Keratinocyte (primary cell): ENCODE measurements around the gene BCAT1. TPM values are rescaled to one million over a fixed set of nuclear protein-coding genes. Genes with fewer than 3 reads are reported as not detected.

Experiments used
- DNase-seq: peaks from one replicate; pipeline ENCODE4 v3.0.0-alpha.2; 2011; ENCODE audit warnings: low read depth, missing footprints, low spot score
- FAIRE-seq: peaks from 2 replicates; lab custom pipeline; 2011; peaks lifted over from hg19 to GRCh38; lab: Jason Lieb, UNC
- H2AFZ ChIP-seq: 2 replicates; pipeline ENCODE4 v1.6.0; 2012; ENCODE audit warnings: low read length, control low read depth, inconsistent platforms; ENCODE audit not compliant: control insufficient read depth
- H3K27ac ChIP-seq: 2 replicates; pipeline ENCODE4 v1.5.1; 2011; ENCODE audit warnings: low read length; ENCODE audit not compliant: control insufficient read depth, insufficient read depth
- H3K27me3 ChIP-seq: 3 replicates; pipeline ENCODE4 v1.6.0; 2011; ENCODE audit warnings: low read length; ENCODE audit not compliant: control insufficient read depth, insufficient read depth; ENCODE audit errors: extremely low read depth
- H3K36me3 ChIP-seq, 2 experiments: 2 replicates in 1 of 2; 3 replicates in 1 of 2; pipeline ENCODE4 v1.5.1; 2011; ENCODE audit warnings: low read length in 2 of 2, mild to moderate bottlenecking in 1 of 2; ENCODE audit not compliant: control insufficient read depth in 2 of 2, insufficient read depth in 2 of 2; ENCODE audit errors: extremely low read depth in 1 of 2
- H3K4me1 ChIP-seq: 3 replicates; pipeline ENCODE4 v1.5.1; 2011; ENCODE audit warnings: low read length; ENCODE audit not compliant: control insufficient read depth, insufficient read depth; ENCODE audit errors: extremely low read depth
- H3K4me2 ChIP-seq: 3 replicates; pipeline ENCODE4 v1.6.0; 2011; ENCODE audit warnings: low read depth, low read length; ENCODE audit not compliant: control insufficient read depth, insufficient read depth; ENCODE audit errors: extremely low read depth
- H3K4me3 ChIP-seq, 3 experiments: fragments of 200-600 bp in 1 of 3; sonication (generic) in 1 of 3; 2 replicates in 2 of 3; 3 replicates in 1 of 3; pipeline ENCODE4 v1.5.1; 2011 to 2016; ENCODE audit warnings: low read length in 3 of 3, mild to moderate bottlenecking in 3 of 3, control low read depth in 2 of 3, inconsistent platforms in 1 of 3, low read depth in 1 of 3, mixed read lengths in 1 of 3, mixed run types in 1 of 3, moderate library complexity in 1 of 3; ENCODE audit not compliant: control insufficient read depth in 2 of 3, insufficient read depth in 2 of 3; ENCODE audit errors: extremely low read depth in 1 of 3
- H3K79me2 ChIP-seq: 2 replicates; pipeline ENCODE4 v1.6.0; 2012; ENCODE audit warnings: low read length; ENCODE audit not compliant: control insufficient read depth, insufficient read depth
- H3K9ac ChIP-seq: 3 replicates; pipeline ENCODE4 v1.6.0; 2011; ENCODE audit warnings: low read length; ENCODE audit not compliant: control insufficient read depth, insufficient read depth; ENCODE audit errors: extremely low read depth
- H3K9me1 ChIP-seq: 3 replicates; pipeline ENCODE4 v1.6.0; 2011; ENCODE audit warnings: low read length; ENCODE audit not compliant: control insufficient read depth, insufficient read depth; ENCODE audit errors: extremely low read depth
- H3K9me3 ChIP-seq: 2 replicates; pipeline ENCODE4 v1.5.1; 2012; ENCODE audit warnings: low read depth, low read length; ENCODE audit not compliant: control insufficient read depth
- H4K20me1 ChIP-seq: 3 replicates; pipeline ENCODE4 v1.6.0; 2011; ENCODE audit warnings: low read length; ENCODE audit not compliant: control insufficient read depth, insufficient read depth; ENCODE audit errors: extremely low read depth
- CTCF ChIP-seq, 3 experiments: IDR thresholded peaks in 1 of 3; conservative IDR thresholded peaks in 1 of 3; optimal IDR thresholded peaks in 1 of 3; 2 replicates in 2 of 3; 3 replicates in 1 of 3; pipeline versions ENCODE3 to v1.5.1; 2011; ENCODE audit warnings: low read length in 3 of 3, mild to moderate bottlenecking in 3 of 3, moderate library complexity in 2 of 3, control low read depth in 1 of 3, inconsistent platforms in 1 of 3; ENCODE audit not compliant: insufficient read depth in 2 of 3; ENCODE audit errors: extremely low read depth in 1 of 3
- EZH2 ChIP-seq: IDR thresholded peaks from one replicate; pipeline ENCODE4 v1.6.1; 2012; ENCODE audit warnings: inconsistent platforms, mild to moderate bottlenecking, low read length, moderate library complexity
- dilution Hi-C: fragments of 300-500 bp; cut with MboI; formaldehyde crosslinking; loops from one replicate; pipeline ENCODE4 v1.7.0; 2020; ENCODE audit warnings: low sequenced_read_pairs; ENCODE audit not compliant: extremely low pct_ligation_motif_present
- polyA plus RNA-seq, 5 experiments: library from polyadenylated mRNA; depleted of rRNA in 3 of 5; stranded (reverse) in 3 of 5; stranded (forward) in 1 of 5; unstranded in 1 of 5; fragments of >200 nt; gene quantifications; 1 replicate in 1 of 5; 2 replicates in 3 of 5; 3 replicates in 1 of 5; pipeline versions ENCODE4 v1.2.1 to v1.2.3, GENCODE V29; 2011 to 2012; ENCODE audit warnings: missing spikeins in 2 of 5, low read depth in 1 of 5, low replicate concordance in 1 of 5

BCAT1 gene
- polyA plus RNA-seq, 1 donor (not counting 4 experiments of a cell fraction or from before 2014, with no cell fraction given) = 6.5 TPM

- Histone ChIP-seq H3K9me3 (no peaks in the 10 kb centered on the region), H3K36me3 (no peaks in the 10 kb centered on the region), H3K27me3 (no peaks in the 10 kb centered on the region), H4K20me1 (no peaks in the 10 kb centered on the region), H3K4me2 (no peak overlapping the region), H3K9me1 (no peaks in the 10 kb centered on the region), H3K79me2 (no peaks in the 10 kb centered on the region), H3K9ac (no peak overlapping the region), H3K4me1 (no peaks in the 10 kb centered on the region), H3K4me3 (no peak overlapping the region), H2AFZ (no peak overlapping the region), H3K27ac (no peak overlapping the region)
- DNase-seq (no peak), FAIRE-seq (peak; percentile 68)
- dilution Hi-C loops = no loop called here
- no peak for TF ChIP-seq EZH2
- TF ChIP-seq CTCF (optimal IDR thresholded peaks at IDR 0.05 in 1 of 3, IDR thresholded peaks at IDR 0.05 in 1 of 3, conservative IDR thresholded peaks at IDR 0.05 in 1 of 3; ENCODE audit: extremely low read depth in 1 of 3, insufficient read depth in 2 of 3, low read length in 3 of 3) = peak in 2 of 3 experiments; percentile 22 to 38
Observed at GRCh38 chr12:24991209-24992049, 42.5 kb upstream of the BCAT1 start.

- no peak overlapping the region for H3K9ac ChIP-seq
- H4K20me1 ChIP-seq = no peaks in the 10 kb centered on the region
- no peaks in the 10 kb centered on the region for H3K4me1 ChIP-seq
- no peak for TF ChIP-seq EZH2
- no peak for TF ChIP-seq CTCF (optimal IDR thresholded peaks at IDR 0.05 in 1 of 3, IDR thresholded peaks at IDR 0.05 in 1 of 3, conservative IDR thresholded peaks at IDR 0.05 in 1 of 3; ENCODE audit: extremely low read depth in 1 of 3, insufficient read depth in 2 of 3, low read length in 3 of 3)
- H3K79me2 ChIP-seq = no peaks in the 10 kb centered on the region
- dilution Hi-C loops = no loop called here
- no peak overlapping the region for H3K4me3 ChIP-seq
- H3K9me1 ChIP-seq = no peaks in the 10 kb centered on the region
- H3K27me3 ChIP-seq = no peaks in the 10 kb centered on the region
- H2AFZ ChIP-seq = no peak overlapping the region
- no peaks in the 10 kb centered on the region for H3K9me3 ChIP-seq
- H3K4me2 ChIP-seq = no peak overlapping the region
- no peaks in the 10 kb centered on the region for H3K36me3 ChIP-seq
- no peak for FAIRE-seq
- H3K27ac ChIP-seq = no peak overlapping the region
- DNase-seq = no peak
Observed at GRCh38 chr12:24989216-24989615, 40.3 kb upstream of the BCAT1 start.
